Thyroid gland (tissue), 4 donors: ENCODE data around the gene TCTN3. TPM values are rescaled to one million over a fixed set of nuclear protein-coding genes. Genes with fewer than 3 reads are reported as not detected.

Source experiments
- DNase-seq, 2 donors: peaks; one replicate each; pipeline ENCODE4 v3.0.0-alpha.2; 2019
- H3K27ac ChIP-seq, 3 donors: fragments of 200-600 bp; sonication (generic); 1 replicate in 2 of 3; 2 replicates in 1 of 3; pipeline ENCODE4 v1.5.1; 2016 to 2019; ENCODE audit warnings: mild to moderate bottlenecking in 1 of 3, moderate library complexity in 1 of 3
- H3K27me3 ChIP-seq: fragments of 200-600 bp; sonication (generic); one replicate; pipeline ENCODE4 v1.5.1; 2019
- H3K36me3 ChIP-seq, 2 donors: fragments of 200-600 bp; sonication (generic); one replicate each; pipeline ENCODE4 v1.5.1; 2016 to 2019
- H3K4me1 ChIP-seq, 2 donors: fragments of 200-600 bp; sonication (generic); one replicate each; pipeline ENCODE4 v1.5.1; 2017 to 2019
- H3K4me3 ChIP-seq, 3 donors: fragments of 200-600 bp; sonication (generic); replicated peaks in 1 of 3; 1 replicate in 2 of 3; 2 replicates in 1 of 3; pipeline ENCODE4 v1.5.1; 2016; ENCODE audit warnings: mild to moderate bottlenecking in 1 of 3
- H3K9me3 ChIP-seq: fragments of 200-600 bp; sonication (generic); one replicate; pipeline ENCODE4 v1.5.1; 2017
- CTCF ChIP-seq, 6 experiments: fragments of 200-600 bp in 3 of 6; fragments of 450-650 bp in 3 of 6; sonication (generic) in 3 of 6; IDR thresholded peaks; one replicate each; pipeline ENCODE4 v1.5.1; 2016 to 2019; ENCODE audit warnings: antibody characterized with exemption in 6 of 6, mild to moderate bottlenecking in 2 of 6, inconsistent platforms in 1 of 6, moderate library complexity in 1 of 6
- POLR2A ChIP-seq, 2 donors: fragments of 450-650 bp; IDR thresholded peaks; one replicate each; pipeline ENCODE4 v1.6.1; 2017; ENCODE audit warnings: antibody characterized with exemption in 2 of 2, mild to moderate bottlenecking in 2 of 2, moderate library complexity in 1 of 2
- WGBS, 2 donors: methylation state at CpG; one replicate each; pipeline ENCODE4 v1.1.5; 2017; 5-methylcytosine and 5-hydroxymethylcytosine counted together
- intact Hi-C: fragments of 100-400 bp; cut with DNase I; formaldehyde crosslinking; loops from one replicate; pipeline ENCODE4 v1.15.1; 2023
- total RNA-seq, 4 donors: library from RNA; depleted of rRNA; stranded (reverse); fragments of >200 nt; gene quantifications; one replicate each; pipeline ENCODE4 v1.2.3, GENCODE V29; 2016

The TCTN3 gene
- total RNA-seq, 4 donors from 2014 or later, result 37.5 to 62.1 (median 51.8) TPM

- no peaks in the 10 kb centered on the region for H3K4me1 ChIP-seq
- H3K9me3 ChIP-seq, result no peaks in the 10 kb centered on the region
- no peak for TF ChIP-seq CTCF (IDR thresholded peaks at IDR 0.05)
- H3K27me3 ChIP-seq, result no peaks in the 10 kb centered on the region
- no peak overlapping the region for H3K27ac ChIP-seq
- 61 to 90% methylated on average over 4 of the region's 4 CpGs for WGBS, 2 donors
- intact Hi-C loops, result no loop called here
- DNase-seq, result no peak
- no peak overlapping the region for H3K4me3 ChIP-seq
- H3K36me3 ChIP-seq, result peaks cover 61 to 63% of the 10 kb centered on the region in 2 donors
Measured at GRCh38 chr10:95618101-95618500, 75.6 kb downstream of the TCTN3 start.

GRCh38 chr10:95616446-95616845 lies 77.3 kb downstream of the TCTN3 start:
- H3K27ac ChIP-seq, result no peak overlapping the region
- no peak for TF ChIP-seq POLR2A (IDR thresholded peaks at IDR 0.05)
- no peak for TF ChIP-seq CTCF (IDR thresholded peaks at IDR 0.05)
- intact Hi-C loops, result no loop called here
- H3K27me3 ChIP-seq, result no peaks in the 10 kb centered on the region
- H3K36me3 ChIP-seq, result peaks cover 67 to 79% of the 10 kb centered on the region in 2 donors
- 93 to 96% methylated on average over 4 of the region's 4 CpGs for WGBS, 2 donors
- no peak overlapping the region for H3K4me3 ChIP-seq
- DNase-seq, result no peak
- no peaks in the 10 kb centered on the region for H3K9me3 ChIP-seq
- H3K4me1 ChIP-seq, result no peaks in the 10 kb centered on the region

Other genes with a start within 250 kb of the TCTN3 start
- gene SORBS1, start 132.6 kb downstream of the TCTN3 start, total RNA-seq, result 10 to 100 TPM; 21.5 to 65.8 (median 30.1) TPM
- gene ALDH18A1, start 37.2 kb downstream of the TCTN3 start, total RNA-seq, result 100 to 1,000 TPM in 2 of 4 donors, 10 to 100 TPM in 2; 66.6 to 134 (median 96.5) TPM
- gene ENTPD1, start 62.2 kb upstream of the TCTN3 start, total RNA-seq, result 10 to 100 TPM in 3 of 4 donors, 1 to 10 TPM in 1; 7.2 to 19.3 (median 13.4) TPM
- 1 to 10 TPM; 1.2 to 2.3 (median 2.1) TPM for gene CC2D2B, start 214.0 kb upstream of the TCTN3 start, total RNA-seq